K562 (cell line): Measurements from ENCODE around the gene TRAF3IP1. TPM values are rescaled to one million over a fixed set of nuclear protein-coding genes. Genes with fewer than 3 reads are reported as not detected.

Source experiments
- ETV1 ChIP-seq: fragments of 450-650 bp; conservative IDR thresholded peaks from 2 replicates; pipeline ENCODE4 v1.6.1; 2016; ENCODE audit warnings: missing genetic modification characterization, control low read depth, low read depth, missing compliant biosample characterization
- HCFC1 ChIP-seq: IDR thresholded peaks from 2 replicates; pipeline ENCODE4 v1.6.1; 2012; ENCODE audit warnings: low read depth, low read length, improper control_type of control experiment
- HNRNPLL ChIP-seq: fragments of 200-400 bp; formaldehyde crosslinking; IDR thresholded peaks from 2 replicates; pipeline ENCODE4 v1.6.1; 2017; ENCODE audit warnings: low read length, low read depth, mild to moderate bottlenecking; ENCODE audit not compliant: poor library complexity, severe bottlenecking
- KLF16 ChIP-seq: IDR thresholded peaks from 2 replicates; pipeline ENCODE4 v1.6.1; 2016; ENCODE audit warnings: antibody characterized with exemption
- POLR2G ChIP-seq: fragments of 200-400 bp; formaldehyde crosslinking; IDR thresholded peaks from 2 replicates; pipeline ENCODE4 v1.6.1; 2017; ENCODE audit warnings: low read depth, mild to moderate bottlenecking, antibody characterized with exemption, low read length, moderate library complexity
- SIRT6 ChIP-seq: IDR thresholded peaks from one replicate; pipeline ENCODE4 v1.6.1; 2012; ENCODE audit warnings: low read depth, mild to moderate bottlenecking, control low read depth, inconsistent platforms, low read length, moderate library complexity
- UBTF ChIP-seq, 2 experiments: IDR thresholded peaks; 2 replicates each; pipeline ENCODE4 v1.6.1; 2012; ENCODE audit warnings: improper control_type of control experiment in 2 of 2, low read depth in 2 of 2, low read length in 2 of 2, borderline replicate concordance in 1 of 2
- ZBTB40 ChIP-seq, 2 experiments: fragments of 450-650 bp in 1 of 2; sonication (generic) in 1 of 2; formaldehyde crosslinking in 1 of 2; IDR thresholded peaks; 2 replicates each; pipeline versions ENCODE4 v1.7.1 to v1.9.0; 2016 to 2022; ENCODE audit warnings: inconsistent platforms in 1 of 2, mild to moderate bottlenecking in 1 of 2, missing genetic modification reagents in 1 of 2
- ZNF175 ChIP-seq: fragments of 200-800 bp; sonication (Bioruptor generic); IDR thresholded peaks from 2 replicates; pipeline ENCODE4 v1.6.1; 2016; ENCODE audit warnings: low read depth, mild to moderate bottlenecking, missing genetic modification characterization, missing compliant biosample characterization
- ZNF408 ChIP-seq: fragments of 250-450 bp; sonication (Bioruptor Pico); IDR thresholded peaks from 2 replicates; pipeline ENCODE4 v1.4.0; 2020; ENCODE audit warnings: low read depth, mild to moderate bottlenecking, moderate library complexity
- polyA plus RNA-seq, 8 experiments: library from polyadenylated mRNA; depleted of rRNA in 4 of 8; stranded (reverse) in 5 of 8; unstranded in 3 of 8; fragments of >200 nt; fragmentation: Nextera tagmentation in 2 of 8; fragmentation: Illumina TruSeq in 1 of 8; extraction: Ambion mirVana in 2 of 8; extraction: Trizol in 1 of 8; gene quantifications; 2 replicates each; pipeline versions ENCODE4 v1.2.1 to v1.2.3, GENCODE V29; 2011 to 2014; ENCODE audit warnings: inconsistent platforms in 1 of 8, missing spikeins in 1 of 8
- total RNA-seq, 7 experiments: library from RNA; depleted of rRNA in 6 of 7; stranded (reverse); fragments of >200 nt in 6 of 7; fragmentation: Illumina TruSeq in 2 of 7; extraction: Trizol in 2 of 7; gene quantifications; 2 replicates each; pipeline versions ENCODE4 v1.2.1 to v1.2.3, GENCODE V29; 2011 to 2021; ENCODE audit warnings: low replicate concordance in 1 of 7
- TF ChIP-seq, protein P1 (sequence below): fragments of 200-800 bp; sonication (Bioruptor generic); IDR thresholded peaks from 2 replicates; pipeline ENCODE4 v1.6.1; 2017; ENCODE audit warnings: missing genetic modification characterization, missing compliant biosample characterization

The TRAF3IP1 gene
- total and polyA plus RNA-seq, 9 of the 15 experiments (the other 6 are each of a cell fraction or from before 2014, with no cell fraction given), result 1.3 to 7.4 (median 3.4) TPM

- TF ChIP-seq UBTF (IDR thresholded peaks at IDR 0.05; ENCODE audit: borderline replicate concordance in 1 of 2, low read depth in 2 of 2, low read length in 2 of 2) (peak; percentile 49 to 59; a peak in 1 of 4 replicates), SIRT6 (no peak), ZBTB40 (IDR thresholded peaks at IDR 0.05) (peak; percentile 86), ZBTB40 (CRISPR knock-in tag; IDR thresholded peaks at IDR 0.05) (no peak), ETV1 (peak; percentile 44; the same call in 1 of the 2 replicates), POLR2G (peak; percentile 86), HNRNPLL (peak; percentile 56), ZNF175 (CRISPR knock-in tag) (no peak), HCFC1 (peak; percentile 25; the same call in 1 of the 2 replicates), ZNF408 (no peak), KLF16 (no peak)
- TF ChIP-seq, protein P1, sequence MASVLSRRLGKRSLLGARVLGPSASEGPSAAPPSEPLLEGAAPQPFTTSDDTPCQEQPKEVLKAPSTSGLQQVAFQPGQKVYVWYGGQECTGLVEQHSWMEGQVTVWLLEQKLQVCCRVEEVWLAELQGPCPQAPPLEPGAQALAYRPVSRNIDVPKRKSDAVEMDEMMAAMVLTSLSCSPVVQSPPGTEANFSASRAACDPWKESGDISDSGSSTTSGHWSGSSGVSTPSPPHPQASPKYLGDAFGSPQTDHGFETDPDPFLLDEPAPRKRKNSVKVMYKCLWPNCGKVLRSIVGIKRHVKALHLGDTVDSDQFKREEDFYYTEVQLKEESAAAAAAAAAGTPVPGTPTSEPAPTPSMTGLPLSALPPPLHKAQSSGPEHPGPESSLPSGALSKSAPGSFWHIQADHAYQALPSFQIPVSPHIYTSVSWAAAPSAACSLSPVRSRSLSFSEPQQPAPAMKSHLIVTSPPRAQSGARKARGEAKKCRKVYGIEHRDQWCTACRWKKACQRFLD (CRISPR knock-in tag), result peak; percentile 79; the same call in 1 of the 2 replicates
These were observed 106.5 kb downstream of the TRAF3IP1 start, which contains the start of gene ASB1 (continued) for GRCh38 chr2:238426568-238427434.
